HEK293T (cell line): ENCODE measurements around the gene TMEM86B.

ENCODE experiments used
- BHLHE40 ChIP-seq: fragments of 450-650 bp; IDR thresholded peaks from 2 replicates; pipeline ENCODE4 v1.6.1; 2016; ENCODE audit warnings: mild to moderate bottlenecking, moderate library complexity, borderline replicate concordance
- ELF4 ChIP-seq: fragments of 450-650 bp; IDR thresholded peaks from 2 replicates; pipeline ENCODE4 v1.6.1; 2017; ENCODE audit warnings: antibody characterized with exemption
- FOXK2 ChIP-seq: fragments of 450-650 bp; IDR thresholded peaks from 2 replicates; pipeline ENCODE4 v1.6.1; 2016; ENCODE audit warnings: mild to moderate bottlenecking
- FOXM1 ChIP-seq: fragments of 450-650 bp; IDR thresholded peaks from 2 replicates; pipeline ENCODE4 v1.6.1; 2017; ENCODE audit warnings: mild to moderate bottlenecking, borderline replicate concordance
- HDGF ChIP-seq: fragments of 450-650 bp; IDR thresholded peaks from 2 replicates; pipeline ENCODE4 v1.6.1; 2017; ENCODE audit warnings: antibody characterized with exemption, borderline replicate concordance
- L3MBTL2 ChIP-seq: fragments of 450-650 bp; conservative IDR thresholded peaks from 2 replicates; pipeline ENCODE4 v1.6.1; 2016; ENCODE audit warnings: mild to moderate bottlenecking
- SP1 ChIP-seq: fragments of 450-650 bp; IDR thresholded peaks from 2 replicates; pipeline ENCODE4 v1.6.1; 2017
- SUZ12 ChIP-seq: fragments of 450-650 bp; IDR thresholded peaks from 2 replicates; pipeline ENCODE4 v1.6.1; 2016; ENCODE audit warnings: mild to moderate bottlenecking
- TARDBP ChIP-seq: fragments of 450-650 bp; IDR thresholded peaks from 2 replicates; pipeline ENCODE4 v1.6.1; 2016
- ZNF384 ChIP-seq: fragments of 450-650 bp; IDR thresholded peaks from 2 replicates; pipeline ENCODE4 v1.6.1; 2016
- TF ChIP-seq, protein P1 (sequence below): fragments of 450-650 bp; IDR thresholded peaks from 2 replicates; pipeline ENCODE4 v1.6.1; 2016

DNA sequence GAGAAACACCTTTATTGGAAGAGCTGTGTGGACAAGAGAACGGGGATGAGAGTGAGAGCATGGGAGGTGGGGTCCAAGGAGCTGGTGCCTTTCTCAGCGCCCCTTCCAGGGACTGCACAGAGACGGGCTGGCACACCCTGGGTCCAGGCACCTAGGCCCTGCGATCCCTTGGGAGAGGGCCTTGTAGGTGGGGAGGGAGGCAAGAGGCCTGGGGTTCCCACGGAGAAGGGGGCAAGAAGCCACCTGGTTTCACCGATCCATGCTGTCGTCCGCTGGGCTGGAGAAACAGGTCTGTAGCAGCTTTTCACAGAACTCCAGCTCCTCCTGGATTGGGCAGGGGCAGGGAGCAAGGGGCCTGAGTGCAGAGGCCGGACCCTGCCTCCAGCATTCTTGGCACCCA is 33.8 kb upstream of the TMEM86B start:
- TF ChIP-seq, protein P1, sequence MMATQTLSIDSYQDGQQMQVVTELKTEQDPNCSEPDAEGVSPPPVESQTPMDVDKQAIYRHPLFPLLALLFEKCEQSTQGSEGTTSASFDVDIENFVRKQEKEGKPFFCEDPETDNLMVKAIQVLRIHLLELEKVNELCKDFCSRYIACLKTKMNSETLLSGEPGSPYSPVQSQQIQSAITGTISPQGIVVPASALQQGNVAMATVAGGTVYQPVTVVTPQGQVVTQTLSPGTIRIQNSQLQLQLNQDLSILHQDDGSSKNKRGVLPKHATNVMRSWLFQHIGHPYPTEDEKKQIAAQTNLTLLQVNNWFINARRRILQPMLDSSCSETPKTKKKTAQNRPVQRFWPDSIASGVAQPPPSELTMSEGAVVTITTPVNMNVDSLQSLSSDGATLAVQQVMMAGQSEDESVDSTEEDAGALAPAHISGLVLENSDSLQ = no peak
- TF ChIP-seq SUZ12 (no peak), SP1 (no peak), FOXK2 (no peak), HDGF (no peak), BHLHE40 (no peak), FOXM1 (no peak), L3MBTL2 (no peak), TARDBP (no peak), ZNF384 (no peak), ELF4 (no peak)
